ENCODE results near the gene BATF.

The BATF gene

DNA sequence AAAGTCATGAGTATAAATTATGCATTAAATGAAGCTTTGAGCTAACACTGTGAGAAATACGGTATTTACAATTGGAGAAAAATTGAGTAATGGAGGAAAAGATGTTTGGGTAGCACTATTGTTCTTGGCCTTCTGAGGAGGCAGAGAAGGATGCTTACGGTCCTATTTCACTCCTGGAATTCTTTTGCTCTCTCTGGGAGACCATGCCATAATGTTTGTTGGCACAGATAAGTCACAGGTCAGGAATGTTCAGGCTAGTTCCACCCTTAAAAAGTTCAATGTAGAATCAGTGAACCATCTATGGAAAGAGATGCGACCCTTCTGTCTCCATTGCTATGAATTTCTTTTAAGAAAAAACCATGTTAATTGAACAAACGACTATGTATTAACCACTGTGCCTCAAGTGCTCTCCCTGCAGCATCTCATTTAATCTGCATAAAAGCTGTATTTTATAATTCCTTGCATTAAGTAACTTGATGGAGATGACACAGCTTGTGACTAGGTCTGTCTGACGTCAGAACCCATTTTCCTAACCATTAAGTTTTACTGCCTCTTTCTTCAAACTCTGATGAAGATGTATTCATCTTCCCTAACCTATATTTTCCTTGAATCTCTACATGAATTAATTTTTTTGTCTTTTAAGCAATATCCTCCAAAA, 9.5 kb downstream of the BATF start:
- DNase-seq (ENCODE audit: low read depth in 2 of 2), result no peak

DNA sequence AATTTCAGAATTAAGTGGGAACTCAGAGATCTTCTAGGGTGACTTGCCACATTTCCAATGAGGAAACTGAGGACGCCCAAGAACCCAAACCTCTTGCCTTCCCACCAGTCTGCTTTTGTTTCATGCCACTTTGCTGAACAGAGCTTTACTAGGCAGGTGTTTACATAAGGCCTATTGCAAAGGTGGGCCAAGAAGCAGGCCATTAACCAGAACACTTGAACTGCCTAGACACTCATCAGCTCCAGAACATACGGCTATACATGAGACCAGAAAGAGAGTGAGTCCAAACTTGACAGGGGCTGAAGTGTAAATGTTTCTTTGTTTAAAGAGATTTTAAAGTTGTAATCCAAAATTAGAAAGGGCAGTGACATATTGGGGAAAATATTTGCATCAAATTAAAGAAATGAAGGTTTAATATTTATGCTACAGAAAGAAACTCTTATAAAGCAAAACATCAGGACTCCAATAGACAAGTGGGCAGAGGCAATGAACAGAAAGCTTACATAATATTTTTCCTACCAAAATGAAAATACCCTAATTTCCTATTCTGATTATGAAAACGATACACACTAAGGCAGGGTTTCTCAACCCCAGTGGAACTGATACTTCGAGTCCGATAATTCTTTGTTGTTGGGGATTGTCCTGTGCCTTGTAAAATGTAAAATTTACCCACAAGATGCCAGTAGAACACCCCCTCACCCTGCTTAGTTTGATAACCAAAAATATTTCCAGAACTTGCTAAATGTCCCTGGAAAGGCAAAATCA, 11.7 kb downstream of the BATF start:
- no peak for DNase-seq (ENCODE audit: low read depth in 2 of 2)

DNA sequence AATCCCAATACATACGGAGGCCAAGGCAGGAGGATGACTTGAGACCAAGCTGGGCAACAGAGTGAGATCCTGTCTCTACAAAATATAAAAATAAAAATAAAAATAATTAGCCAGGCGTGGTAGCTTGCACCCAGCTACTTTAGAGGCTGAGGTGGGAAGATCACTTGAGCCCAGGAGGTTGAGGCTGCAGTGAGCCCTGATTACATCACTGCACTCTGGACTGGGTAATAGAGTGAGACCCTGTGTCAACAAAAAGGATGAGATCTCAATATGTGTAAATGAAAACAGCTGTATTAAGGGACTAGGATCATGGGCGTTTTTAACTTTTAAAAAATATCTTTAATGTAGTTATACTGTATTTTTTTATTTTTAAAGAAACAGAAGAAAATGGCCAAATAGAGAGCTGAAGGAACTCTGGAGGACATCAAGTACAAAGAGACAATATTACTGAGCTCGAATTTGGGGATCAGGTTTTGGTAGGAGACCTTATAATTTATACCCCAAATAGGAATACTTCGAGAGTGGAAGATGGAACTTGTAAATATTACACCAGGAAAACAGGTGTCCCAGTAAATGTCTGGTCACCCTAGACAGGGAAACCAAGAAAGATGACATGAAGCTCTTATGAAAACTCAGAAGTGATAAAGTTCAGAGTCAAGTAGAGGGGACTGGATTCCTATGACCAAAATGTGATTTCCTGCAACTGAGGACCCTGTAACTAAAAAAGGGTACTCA, 13.1 kb downstream of the BATF start:
- DNase-seq (ENCODE audit: low read depth in 2 of 2), result no peak

DNA sequence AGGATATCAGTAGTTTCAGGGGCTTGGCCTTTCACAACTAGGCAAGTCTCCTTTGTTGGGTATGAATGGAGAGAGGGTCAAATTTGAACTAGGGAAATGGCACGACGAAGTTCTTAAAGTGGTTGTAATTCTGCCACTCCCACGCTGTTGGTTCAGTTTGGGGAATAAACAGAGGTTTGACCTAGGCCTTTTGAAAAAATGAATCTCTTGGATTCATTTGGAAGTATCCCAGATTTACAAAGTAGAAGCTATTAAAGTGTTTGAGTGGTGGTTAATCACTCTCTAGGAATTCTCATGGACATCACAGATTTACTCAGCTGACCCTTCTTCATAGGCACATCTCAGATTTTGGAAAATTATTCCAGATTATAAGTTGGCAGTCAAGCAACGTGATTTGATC, 14.8 kb downstream of the BATF start:
- no peak for DNase-seq (ENCODE audit: low read depth in 2 of 2)

DNA sequence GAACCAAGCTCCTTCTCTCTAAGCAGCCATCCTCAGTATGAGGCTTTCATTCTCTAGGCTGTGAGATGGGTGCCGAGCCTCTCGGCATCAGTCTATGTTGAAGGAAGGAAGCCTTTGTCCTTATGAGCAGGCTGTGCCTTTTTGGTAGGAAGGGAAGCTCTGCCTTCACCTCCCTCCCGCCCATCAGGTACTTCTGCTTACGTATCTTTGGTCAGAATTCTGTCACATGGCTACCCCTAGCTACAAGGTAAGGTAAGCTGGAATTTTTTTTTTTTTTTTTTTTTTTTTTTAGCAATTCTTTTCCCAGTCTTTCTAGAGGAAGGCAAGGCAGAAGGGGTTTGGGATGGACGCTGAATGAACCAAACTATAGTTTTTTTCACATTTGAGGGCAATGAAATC, 16.9 kb downstream of the BATF start:
- no peak for DNase-seq (ENCODE audit: low read depth in 2 of 2)

DNA sequence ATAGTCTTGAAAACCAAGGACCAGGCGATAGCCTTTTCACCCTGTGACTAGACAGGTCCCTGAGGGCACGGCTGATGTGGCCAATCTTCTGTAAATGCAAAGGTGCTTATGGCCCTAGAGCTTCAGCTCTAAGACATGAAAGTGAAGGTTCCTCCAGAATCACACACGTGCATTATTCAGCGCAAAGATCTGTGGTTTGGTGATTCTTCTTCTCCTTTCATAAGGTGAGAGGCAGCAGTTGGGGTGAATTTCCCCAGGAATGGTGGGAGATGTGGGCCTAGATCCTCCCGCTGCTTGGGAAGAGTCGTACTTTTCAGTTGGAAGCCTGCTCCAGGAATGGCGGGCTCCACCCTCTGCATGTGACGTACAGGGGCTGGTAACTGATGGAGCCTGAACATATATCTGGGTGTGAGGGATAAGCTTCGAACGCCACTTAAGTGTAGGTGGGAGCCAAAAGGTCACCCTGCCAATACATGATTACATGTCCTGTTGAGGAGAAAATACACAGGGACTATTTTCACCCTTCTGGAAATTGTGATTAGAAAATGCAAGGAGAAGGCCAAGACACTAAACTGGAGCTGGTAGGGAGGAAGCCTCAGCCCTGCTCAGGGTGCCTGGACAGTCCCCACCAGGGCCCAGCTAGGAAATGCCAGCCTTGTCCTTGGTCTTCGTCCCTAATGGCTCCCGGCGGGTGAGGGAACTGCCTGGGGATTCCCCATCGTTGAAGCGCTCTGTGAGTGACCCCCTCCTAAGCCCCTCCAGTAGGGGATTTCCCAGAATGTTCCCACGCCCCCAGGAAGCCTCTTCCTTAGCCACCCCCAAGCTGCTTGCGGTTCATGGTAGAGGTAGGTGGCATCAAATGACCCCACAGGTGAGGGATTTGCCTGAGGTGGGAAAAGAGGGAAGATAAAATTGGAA, 17.6 kb downstream of the BATF start:
- DNase-seq (ENCODE audit: low read depth in 2 of 2), result peak in 1 of 2 donors; percentile 37

DNA sequence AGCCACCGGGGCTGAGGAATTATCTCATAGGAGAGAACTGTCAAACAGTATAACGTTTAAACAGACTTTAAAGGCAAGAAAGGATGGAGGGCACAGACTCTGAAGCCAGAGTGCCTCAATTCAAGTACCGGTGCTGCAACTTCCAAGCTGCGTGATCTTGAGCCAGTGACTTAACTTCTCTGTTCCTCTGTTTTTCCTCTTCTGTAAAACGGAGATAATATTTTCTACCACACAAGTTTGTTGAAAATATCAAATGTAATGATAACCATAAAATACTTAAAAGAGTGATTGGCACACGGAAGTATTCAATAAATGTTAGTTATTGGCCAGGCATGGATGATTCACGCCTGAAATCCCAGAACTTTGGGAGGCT, 18.2 kb downstream of the BATF start:
- no peak for DNase-seq (ENCODE audit: low read depth in 2 of 2)

DNA sequence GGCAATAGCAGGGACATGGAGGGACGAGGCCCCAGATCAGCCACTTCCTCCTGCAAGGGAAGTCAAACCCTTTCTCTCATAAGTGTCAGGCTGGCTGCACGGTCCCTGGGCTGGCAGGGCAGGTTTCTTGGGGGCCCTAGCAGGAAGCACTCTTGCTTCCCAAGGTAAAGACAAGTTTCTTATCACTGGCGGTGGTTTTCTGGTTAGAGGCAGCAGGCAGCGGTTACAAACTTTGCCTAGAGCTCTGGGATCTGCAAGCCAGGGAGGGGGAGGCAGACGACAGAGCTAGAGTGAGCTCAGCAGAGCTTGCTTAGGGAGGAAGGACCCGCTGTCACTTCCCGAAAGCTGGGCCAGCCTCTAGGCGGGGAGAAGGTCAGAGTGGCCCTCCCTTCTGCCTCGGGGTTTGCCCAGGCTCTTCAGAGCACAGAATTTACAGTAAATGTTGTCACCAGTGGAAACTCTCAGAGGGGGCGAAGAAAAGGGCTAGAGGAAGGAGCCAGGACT, 20.4 kb downstream of the BATF start:
- peak; percentile 83 to 84 for DNase-seq (ENCODE audit: low read depth in 2 of 2)

DNA sequence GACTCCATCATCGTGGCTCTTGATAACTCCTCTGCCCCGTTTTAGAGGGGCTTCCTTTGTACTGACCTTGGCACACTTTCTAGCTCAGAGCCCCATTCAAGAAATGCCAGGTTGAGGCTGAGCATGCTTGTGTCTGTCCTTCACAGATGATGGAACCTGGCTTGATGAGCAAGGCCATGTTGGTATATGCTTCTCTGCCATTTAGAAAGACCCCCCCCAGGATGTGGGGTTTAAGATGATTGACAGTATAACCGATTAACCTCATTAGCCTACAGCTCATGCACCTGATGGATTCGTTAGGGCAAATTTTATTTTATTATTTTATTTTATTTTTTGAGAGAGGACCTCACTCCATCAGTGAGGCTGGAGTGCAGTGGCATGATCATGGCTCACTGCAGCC, 21.0 kb downstream of the BATF start:
- no peak for DNase-seq (ENCODE audit: low read depth in 2 of 2)

DNA sequence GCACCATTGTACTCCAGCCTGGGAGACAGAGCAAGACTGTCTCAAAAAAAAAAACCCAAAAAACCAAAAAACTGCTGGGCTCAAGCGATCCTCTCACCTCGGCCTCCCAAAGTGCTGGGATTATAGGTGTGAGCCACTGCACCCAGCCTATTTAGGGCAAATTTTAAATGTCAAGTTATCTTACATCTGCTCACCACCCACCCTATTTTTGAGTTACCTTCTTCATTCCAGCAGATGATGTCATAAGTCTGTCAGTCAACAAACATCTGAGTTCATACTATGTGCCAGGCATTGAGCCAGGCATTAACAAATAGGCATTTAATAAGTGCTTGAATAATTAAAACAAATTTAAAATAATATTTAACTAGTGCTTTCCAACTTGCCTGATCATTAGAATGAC, 21.5 kb downstream of the BATF start:
- no peak for DNase-seq (ENCODE audit: low read depth in 2 of 2)

DNA sequence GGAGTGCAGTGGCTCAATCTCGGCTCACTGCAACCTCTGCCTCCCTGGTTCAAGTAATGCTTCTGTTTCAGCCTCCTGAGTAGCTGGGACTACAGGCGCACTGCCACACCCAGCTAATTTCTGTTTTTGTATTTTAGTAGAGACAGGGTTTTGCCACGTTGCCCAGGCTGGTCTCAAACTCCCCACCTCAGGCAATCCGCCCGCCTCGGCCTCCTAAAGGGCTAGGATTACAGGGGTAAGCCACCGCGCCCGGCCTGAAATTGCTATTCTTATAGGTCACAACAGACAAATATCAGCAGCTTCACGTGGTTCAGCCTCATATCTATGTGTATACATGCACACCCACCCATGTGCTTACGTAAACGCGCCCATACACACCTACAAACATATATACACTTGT, 23.6 kb downstream of the BATF start:
- DNase-seq (ENCODE audit: low read depth in 2 of 2), result no peak

DNA sequence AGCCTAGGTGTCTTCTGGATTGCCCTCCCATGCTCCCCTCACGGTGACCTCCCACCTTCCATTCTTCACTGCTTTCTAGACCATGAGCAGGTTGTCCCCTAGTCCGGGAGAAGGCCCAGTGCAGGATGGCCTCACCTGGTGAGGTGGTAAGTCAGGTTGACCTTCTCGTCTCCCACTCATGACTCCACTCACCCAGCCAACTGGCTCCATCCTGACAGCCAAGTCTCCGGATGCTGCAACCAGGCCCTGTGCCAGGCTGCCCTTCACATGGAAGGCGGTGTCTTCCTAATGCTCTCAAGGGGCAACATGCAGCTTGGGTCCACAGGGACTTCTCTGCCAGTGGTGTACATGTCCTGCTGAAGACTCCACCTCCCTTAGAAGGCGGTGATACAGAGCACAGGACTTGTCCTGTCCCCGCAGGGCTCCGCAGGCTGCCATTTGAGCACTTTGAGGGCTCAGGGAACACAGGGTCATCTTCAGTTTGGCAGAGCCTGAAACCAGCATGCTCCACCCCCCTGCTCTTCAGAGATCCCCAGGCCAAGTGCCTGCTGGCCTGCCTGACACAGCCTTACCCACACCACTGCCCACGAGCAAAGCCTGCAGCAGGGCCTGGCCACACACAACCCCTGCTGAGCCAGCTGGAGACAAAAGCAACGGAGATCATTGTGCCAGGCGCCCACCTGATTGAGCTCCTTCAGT, 25.4 kb downstream of the BATF start:
- no peak for DNase-seq (ENCODE audit: low read depth in 2 of 2)

DNA sequence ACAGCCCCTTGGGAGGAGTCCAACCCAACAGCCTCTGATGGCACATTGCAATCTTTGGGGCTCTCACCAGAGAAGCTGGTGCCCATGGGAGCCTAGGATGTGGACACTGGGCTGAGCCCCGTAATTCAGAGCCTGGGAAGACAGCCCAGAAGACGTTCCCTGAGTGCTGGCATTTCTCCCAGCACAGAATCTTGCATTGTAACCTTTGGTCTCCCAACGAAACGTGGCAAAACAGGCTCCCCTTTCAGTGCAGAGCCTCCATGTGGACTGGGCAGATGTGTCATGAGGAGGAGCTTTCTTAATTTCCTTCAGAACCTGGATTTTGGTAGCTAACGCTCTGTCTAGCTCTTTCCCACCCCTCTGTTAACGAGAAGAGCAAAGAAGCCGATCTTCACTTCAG, 26.3 kb downstream of the BATF start:
- no peak for DNase-seq (ENCODE audit: low read depth in 2 of 2)

DNA sequence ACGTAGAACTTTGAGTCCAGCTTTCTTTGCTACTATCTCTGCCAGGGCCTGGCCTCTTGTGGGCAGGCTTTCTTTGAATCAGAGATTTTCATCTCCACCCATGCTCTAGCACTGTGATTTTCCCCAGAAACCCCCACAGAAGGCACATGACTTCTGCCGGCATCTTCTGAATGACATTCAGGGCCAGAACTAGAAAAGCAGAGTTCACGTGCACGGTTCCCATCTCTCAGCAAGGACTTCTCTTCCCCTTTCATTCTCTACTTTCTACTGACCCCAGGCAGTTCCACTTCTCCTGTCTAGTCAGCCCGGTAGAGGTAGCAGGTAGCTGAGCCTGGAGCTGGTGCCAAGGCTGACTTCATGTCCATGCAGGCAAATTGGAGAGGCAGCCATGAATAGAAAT, 26.9 kb downstream of the BATF start:
- DNase-seq (ENCODE audit: low read depth in 2 of 2), result no peak

DNA sequence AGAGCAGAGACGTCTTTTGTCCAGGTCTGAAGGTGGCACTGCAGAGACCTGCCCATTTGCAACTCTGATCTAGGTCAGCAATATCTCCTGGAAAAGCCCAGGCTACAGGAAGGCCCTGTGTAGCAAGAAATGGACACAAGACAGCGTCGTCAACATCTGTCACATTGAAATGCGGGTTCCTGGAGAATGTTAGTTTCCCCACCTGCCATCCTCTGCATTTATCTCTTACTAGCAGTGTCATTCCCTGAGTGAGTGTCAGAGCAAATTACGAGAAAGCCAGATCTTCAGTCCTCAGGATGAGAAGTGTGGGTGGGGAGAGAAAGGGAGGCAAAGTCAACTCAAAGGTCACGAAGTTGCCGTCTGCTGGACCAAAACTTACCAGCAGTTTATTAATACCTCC, 28.8 kb downstream of the BATF start:
- DNase-seq (ENCODE audit: low read depth in 2 of 2), result no peak

DNA sequence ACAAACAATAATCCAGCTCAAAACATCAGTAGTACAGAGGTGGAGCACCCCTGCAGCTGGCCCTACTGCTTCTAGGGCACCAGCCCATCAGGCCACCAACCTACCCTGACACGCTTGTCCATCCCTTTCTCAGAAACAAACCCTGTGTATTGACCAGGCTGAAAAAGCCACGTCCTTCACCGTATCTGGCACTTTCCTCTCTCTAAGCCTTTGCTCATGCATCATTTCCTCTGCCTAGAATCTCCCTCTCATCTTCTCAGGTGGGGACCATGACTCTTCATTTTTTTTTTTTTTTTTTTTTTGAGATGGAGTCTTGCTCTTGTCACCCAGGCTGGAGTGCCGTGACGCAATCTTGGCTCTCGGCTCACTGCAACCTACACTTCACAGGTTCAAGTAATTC, 30.9 kb downstream of the BATF start:
- no peak for DNase-seq (ENCODE audit: low read depth in 2 of 2)

DNA sequence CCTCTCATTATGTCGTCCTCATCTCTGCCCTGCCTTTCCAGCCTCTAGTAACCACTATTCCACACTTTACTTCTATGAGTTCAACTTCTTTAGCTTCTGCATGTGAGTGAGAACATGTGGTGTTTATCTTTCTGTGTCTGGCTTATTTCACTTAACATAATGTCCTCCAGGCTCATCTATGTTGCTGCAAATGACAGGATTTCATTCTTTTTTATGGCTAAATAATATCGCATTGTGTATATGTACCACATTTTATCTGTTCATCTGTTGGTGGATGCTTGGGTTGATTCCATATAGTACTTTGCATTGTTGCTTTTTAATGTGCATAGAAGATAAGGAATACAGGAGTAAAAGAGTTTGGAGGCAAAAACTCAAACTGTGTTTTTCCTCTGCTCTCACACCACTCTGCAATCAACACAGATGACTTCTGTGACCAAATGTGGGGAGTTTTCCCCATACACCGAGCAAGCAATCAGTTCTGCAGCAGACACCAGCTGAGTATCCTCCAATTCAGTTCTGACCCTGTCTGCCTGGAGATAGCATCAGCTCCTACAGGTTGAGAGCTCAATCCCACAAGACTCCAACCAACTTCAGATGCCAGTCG, 31.6 kb downstream of the BATF start:
- no peak for DNase-seq (ENCODE audit: low read depth in 2 of 2)

DNA sequence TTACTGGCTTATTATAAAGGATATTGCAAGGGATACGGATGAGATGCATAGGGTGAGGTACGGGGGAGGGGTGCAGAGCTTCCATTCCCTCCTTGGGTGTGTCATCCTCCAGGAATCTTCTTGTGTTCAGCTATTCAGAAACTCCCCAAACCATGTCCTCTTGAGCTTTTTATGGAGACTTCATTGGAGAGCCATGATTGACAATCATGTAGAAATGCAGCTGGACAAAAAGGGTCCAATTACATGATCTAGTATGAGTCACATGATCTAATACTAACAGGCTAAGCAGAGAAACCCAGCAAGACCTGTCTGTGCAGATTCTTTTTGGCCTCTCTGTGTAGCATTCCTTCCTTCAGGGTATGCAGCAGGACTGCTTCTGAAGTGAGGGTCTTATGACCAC, 32.2 kb downstream of the BATF start:
- no peak for DNase-seq (ENCODE audit: low read depth in 2 of 2)

DNA sequence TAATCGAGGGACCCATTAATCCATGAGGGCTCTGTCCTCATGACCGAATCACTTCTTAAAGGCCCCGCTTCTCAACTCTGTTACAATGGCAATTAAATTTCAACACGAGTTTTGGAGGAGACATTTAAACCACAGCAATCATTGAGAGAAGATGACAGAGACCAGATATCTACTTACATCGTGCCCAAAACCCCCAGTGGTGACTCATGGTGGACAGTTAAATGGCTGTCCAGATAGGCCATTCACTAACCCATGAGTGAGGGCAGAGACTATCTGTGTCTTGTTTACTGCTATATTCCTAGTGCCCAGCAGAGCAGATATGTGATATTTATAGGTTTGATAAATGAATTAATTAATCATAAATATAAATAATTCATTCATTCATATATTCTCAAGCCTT, 36.2 kb downstream of the BATF start:
- no peak for DNase-seq (ENCODE audit: low read depth in 2 of 2)

DNA sequence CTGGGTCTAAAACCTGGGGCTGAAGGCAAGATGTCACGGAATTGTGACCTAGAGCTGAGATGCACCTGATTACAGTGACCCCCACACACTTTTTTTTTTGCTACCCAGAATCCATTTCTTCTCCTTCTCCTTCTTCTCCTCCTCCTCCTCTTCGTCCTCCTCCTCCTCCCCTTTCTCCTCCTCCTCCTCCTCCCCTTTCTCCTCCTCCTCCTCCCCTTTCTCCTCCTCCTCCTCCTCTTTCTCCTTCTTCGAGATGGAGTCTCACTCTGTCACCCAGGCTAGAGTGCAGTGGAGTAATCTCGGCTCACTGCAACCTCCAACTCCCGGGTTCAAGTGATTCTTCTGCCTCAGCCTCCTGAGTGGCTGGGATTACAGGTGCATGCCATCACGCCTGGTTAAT, 36.8 kb downstream of the BATF start:
- DNase-seq (ENCODE audit: low read depth in 2 of 2), result no peak

Measured in stimulated activated CD4-positive, alpha-beta T cell treated with anti-CD3 and anti-CD28 coated beads, Interleukin-15, amount 100 ng/mL, for 48 hours (primary cell).